ENCODE data around the gene TNS3. TPM values are rescaled to one million over a fixed set of nuclear protein-coding genes. Genes with fewer than 3 reads are reported as not detected.

Gene TNS3
- total RNA-seq, 4 donors from 2014 or later, result 70.9 to 112 (median 98.6) TPM

- ATAC-seq (ENCODE audit: low FRiP score), result no peak
- no peak for TF ChIP-seq CTCF (IDR thresholded peaks at IDR 0.05)
- DNase-seq (ENCODE audit: low spot score), result no peak
These were observed 2.5 kb downstream of the TNS3 start for GRCh38 chr7:47579458-47579857.

GRCh38 chr7:47578579-47579270 is 3.2 kb downstream of the TNS3 start:
- ATAC-seq (ENCODE audit: low FRiP score), result no peak
- no peak for TF ChIP-seq CTCF (IDR thresholded peaks at IDR 0.05)
- no peak for DNase-seq (ENCODE audit: low spot score)

GRCh38 chr7:47577321-47577919 is 4.5 kb downstream of the TNS3 start:
- ATAC-seq (ENCODE audit: low FRiP score), result no peak
- no peak for DNase-seq (ENCODE audit: low spot score)
- no peak for TF ChIP-seq CTCF (IDR thresholded peaks at IDR 0.05)

- ATAC-seq (ENCODE audit: low FRiP score) (no peak), DNase-seq (ENCODE audit: low spot score) (no peak)
- TF ChIP-seq CTCF (IDR thresholded peaks at IDR 0.05), result no peak
These were observed 5.0 kb downstream of the TNS3 start for GRCh38 chr7:47576866-47577306.

- DNase-seq (ENCODE audit: low spot score) (no peak), ATAC-seq (ENCODE audit: low FRiP score) (peak; percentile 7)
- no peak for TF ChIP-seq CTCF (IDR thresholded peaks at IDR 0.05)
These were observed 5.7 kb downstream of the TNS3 start for GRCh38 chr7:47576031-47576865.

- ATAC-seq (ENCODE audit: low FRiP score) (no peak), DNase-seq (ENCODE audit: low spot score) (no peak)
- TF ChIP-seq CTCF (IDR thresholded peaks at IDR 0.05), result no peak
These were observed 7.2 kb downstream of the TNS3 start for GRCh38 chr7:47574482-47575329.

Measured in omental fat pad (tissue), 4 donors.